Measurements from ENCODE around the gene NAV2.

Gene NAV2

DNA sequence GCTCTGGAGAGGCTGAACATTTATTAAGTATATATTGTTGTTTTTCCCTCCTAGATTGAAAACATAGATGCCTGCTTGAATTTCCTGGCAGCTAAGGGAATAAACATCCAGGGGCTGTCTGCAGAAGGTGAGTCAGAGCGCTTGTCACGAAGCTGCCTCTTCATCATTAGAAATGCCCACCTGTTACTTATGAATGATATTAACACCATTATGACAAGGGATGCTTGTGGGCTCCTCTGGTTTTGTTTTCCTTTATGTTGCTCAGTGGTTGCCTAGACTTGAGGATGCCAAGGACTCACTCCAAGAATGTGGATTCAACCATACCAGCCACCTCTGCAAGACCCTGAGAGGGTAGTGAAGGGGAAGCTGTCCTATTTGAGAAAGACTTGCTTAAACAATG is 156.2 kb downstream of the NAV2 start:
- Mint-ChIP-seq H3K4me3 (no peak overlapping the region), H3K27ac (no peak overlapping the region), H3K36me3 (ENCODE audit: low read depth) (no peaks in the 10 kb centered on the region), H3K9me3 (no peaks in the 10 kb centered on the region), H3K4me1 (peaks cover 10% of the 10 kb centered on the region), H3K27me3 (ENCODE audit: low read depth, poor library complexity) (no peaks in the 10 kb centered on the region)
- DNase-seq: no peak
- TF ChIP-seq, protein P1, sequence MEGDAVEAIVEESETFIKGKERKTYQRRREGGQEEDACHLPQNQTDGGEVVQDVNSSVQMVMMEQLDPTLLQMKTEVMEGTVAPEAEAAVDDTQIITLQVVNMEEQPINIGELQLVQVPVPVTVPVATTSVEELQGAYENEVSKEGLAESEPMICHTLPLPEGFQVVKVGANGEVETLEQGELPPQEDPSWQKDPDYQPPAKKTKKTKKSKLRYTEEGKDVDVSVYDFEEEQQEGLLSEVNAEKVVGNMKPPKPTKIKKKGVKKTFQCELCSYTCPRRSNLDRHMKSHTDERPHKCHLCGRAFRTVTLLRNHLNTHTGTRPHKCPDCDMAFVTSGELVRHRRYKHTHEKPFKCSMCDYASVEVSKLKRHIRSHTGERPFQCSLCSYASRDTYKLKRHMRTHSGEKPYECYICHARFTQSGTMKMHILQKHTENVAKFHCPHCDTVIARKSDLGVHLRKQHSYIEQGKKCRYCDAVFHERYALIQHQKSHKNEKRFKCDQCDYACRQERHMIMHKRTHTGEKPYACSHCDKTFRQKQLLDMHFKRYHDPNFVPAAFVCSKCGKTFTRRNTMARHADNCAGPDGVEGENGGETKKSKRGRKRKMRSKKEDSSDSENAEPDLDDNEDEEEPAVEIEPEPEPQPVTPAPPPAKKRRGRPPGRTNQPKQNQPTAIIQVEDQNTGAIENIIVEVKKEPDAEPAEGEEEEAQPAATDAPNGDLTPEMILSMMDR (IDR thresholded peaks at IDR 0.05): no peak

DNA sequence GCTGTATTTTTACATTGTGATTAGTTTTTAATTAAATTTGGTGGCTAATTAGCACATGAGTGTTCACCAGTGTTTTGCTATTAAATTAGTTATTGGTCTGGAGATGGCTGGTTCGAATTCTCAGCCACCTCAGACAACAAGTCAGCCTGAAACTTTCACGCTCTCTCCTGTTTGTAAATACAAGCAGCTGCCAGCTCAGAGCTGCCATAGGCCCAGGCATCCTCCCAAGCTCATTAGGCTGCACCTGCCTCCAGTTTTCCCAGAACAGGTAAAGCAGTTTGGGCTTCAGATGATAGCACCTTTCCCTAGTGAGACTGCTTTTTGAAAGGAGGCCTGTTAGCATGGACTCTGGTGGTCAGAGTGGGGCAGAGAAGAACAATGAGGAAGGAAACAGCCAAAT is 156.8 kb downstream of the NAV2 start:
- no peak for DNase-seq
- TF ChIP-seq, protein P1 (IDR thresholded peaks at IDR 0.05): no peak
- no peak overlapping the region for H3K4me3 Mint-ChIP-seq
- H3K9me3 Mint-ChIP-seq: no peaks in the 10 kb centered on the region
- no peaks in the 10 kb centered on the region for H3K36me3 Mint-ChIP-seq (ENCODE audit: low read depth)
- H3K27ac Mint-ChIP-seq: no peak overlapping the region
- no peaks in the 10 kb centered on the region for H3K27me3 Mint-ChIP-seq (ENCODE audit: low read depth, poor library complexity)
- H3K4me1 Mint-ChIP-seq: peaks cover 6% of the 10 kb centered on the region

DNA sequence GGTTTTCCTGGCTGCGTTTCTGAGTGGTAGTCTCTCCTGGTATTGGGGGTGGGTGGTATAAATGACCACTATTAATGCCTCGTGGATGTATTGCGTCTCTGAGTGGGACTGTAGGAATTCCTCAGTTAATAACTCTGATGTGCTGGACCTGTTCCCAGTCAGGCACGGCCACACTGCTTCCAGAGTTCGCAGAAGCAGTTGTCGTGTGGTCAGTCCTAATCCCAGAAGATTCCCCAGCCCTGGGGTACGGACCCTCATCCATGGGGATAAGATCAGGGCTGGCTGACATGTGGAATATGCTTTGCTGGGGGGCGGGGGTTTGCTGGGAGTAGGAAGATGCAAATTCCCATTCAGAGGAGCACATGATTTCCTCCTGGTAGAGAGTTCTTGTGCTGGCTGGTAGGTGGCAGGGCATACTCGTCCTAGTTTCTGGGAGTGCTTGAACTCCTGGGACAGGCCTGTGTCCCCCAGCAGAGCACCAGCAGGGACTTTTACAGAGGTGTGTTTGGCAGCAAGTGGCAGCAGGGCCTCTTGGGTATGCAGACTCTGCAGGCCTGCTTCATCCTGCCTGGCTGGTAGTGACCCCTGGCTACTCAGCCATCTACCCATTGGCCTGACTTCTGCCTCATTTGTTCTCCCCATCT is 157.4 kb downstream of the NAV2 start:
- peaks cover under 1% of the 10 kb centered on the region for H3K4me1 Mint-ChIP-seq
- no peak for DNase-seq
- no peaks in the 10 kb centered on the region for H3K27me3 Mint-ChIP-seq (ENCODE audit: low read depth, poor library complexity)
- H3K27ac Mint-ChIP-seq: no peak overlapping the region
- no peaks in the 10 kb centered on the region for H3K9me3 Mint-ChIP-seq
- H3K36me3 Mint-ChIP-seq (ENCODE audit: low read depth): no peaks in the 10 kb centered on the region
- no peak overlapping the region for H3K4me3 Mint-ChIP-seq
- TF ChIP-seq, protein P1 (IDR thresholded peaks at IDR 0.05): no peak

DNA sequence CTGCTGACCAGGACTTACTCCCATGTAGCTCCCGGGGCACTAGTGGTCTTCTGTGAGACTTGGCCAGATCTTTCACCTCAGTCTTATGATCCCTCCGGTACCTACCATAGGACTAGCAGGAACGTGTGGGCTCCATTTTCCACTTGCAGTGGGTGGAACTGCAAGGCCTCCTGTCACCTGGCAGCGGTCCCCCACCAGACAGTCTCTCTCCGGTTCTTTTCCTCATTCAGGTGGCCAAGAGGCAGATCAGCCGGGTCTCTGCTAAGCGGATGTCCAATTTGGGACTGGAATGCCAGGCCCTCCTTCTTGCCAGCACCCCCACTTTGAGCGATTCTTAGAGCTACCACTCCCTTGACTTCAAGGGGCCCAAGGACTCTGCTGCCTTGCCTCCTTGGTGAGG is 158.9 kb downstream of the NAV2 start:
- no peak for DNase-seq
- no peak overlapping the region for H3K4me3 Mint-ChIP-seq
- H3K27me3 Mint-ChIP-seq (ENCODE audit: low read depth, poor library complexity): no peaks in the 10 kb centered on the region
- H3K27ac Mint-ChIP-seq: no peak overlapping the region
- H3K9me3 Mint-ChIP-seq: no peaks in the 10 kb centered on the region
- TF ChIP-seq, protein P1 (IDR thresholded peaks at IDR 0.05): no peak
- no peaks in the 10 kb centered on the region for H3K36me3 Mint-ChIP-seq (ENCODE audit: low read depth)
- no peaks in the 10 kb centered on the region for H3K4me1 Mint-ChIP-seq

DNA sequence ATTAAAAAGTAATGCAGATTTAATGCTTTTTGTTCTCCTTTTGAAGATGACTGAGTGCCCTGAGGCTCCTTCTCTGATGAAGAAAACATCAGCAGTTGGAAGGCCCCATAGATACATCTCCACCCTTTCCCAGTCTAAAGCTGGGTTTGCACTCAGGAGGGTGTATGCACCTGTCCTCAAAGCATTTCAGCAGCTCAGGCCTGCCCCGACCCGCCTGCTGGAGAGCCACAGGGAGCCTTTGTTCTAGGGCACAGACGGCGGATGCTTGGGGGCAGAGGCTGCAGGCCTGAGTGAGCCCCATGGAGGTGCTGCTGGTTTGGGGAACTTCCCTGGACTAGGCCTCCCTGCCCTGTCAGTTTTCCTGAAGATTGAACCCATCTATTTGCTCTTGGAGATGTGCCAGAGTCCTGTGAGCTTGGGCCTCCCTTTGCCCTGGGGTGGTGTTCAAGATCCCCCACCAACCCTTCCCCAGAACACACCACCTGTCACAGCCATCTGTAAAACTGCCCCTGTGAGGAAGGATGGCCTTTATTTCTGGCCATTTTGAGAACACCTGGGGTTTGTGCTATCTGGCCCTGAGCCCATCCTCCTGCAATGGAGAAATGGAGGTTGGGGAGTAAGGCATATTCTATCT is 160.0 kb downstream of the NAV2 start:
- TF ChIP-seq, protein P1 (IDR thresholded peaks at IDR 0.05): no peak
- Mint-ChIP-seq H3K36me3 (ENCODE audit: low read depth) (no peaks in the 10 kb centered on the region), H3K27ac (no peak overlapping the region), H3K4me1 (peaks cover 1% of the 10 kb centered on the region), H3K9me3 (no peaks in the 10 kb centered on the region), H3K27me3 (ENCODE audit: low read depth, poor library complexity) (no peaks in the 10 kb centered on the region), H3K4me3 (no peak overlapping the region)
- no peak for DNase-seq

DNA sequence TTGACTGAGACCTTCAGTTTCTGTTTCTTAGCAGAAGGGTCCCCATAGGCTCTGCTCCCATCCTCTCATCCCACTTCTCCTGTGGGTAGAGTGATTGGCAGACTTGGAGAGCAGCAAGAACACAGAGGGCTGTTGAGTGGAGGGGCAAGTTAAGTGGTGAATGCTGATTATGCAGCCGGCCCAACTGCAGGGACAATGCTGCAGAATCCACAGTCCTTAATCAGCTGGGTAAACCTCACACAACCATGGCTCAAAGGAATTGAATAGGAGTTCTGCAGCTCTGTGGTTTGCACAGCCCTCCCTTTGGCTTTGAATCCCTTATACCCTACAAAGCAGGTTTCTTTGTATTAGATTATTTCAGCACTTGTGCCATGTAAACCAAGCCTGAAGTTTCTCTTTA is 161.1 kb downstream of the NAV2 start:
- Mint-ChIP-seq H3K27ac (no peak overlapping the region), H3K9me3 (no peaks in the 10 kb centered on the region), H3K36me3 (ENCODE audit: low read depth) (no peaks in the 10 kb centered on the region), H3K4me3 (no peak overlapping the region), H3K4me1 (peaks cover 12% of the 10 kb centered on the region), H3K27me3 (ENCODE audit: low read depth, poor library complexity) (no peaks in the 10 kb centered on the region)
- no peak for DNase-seq
- TF ChIP-seq, protein P1 (IDR thresholded peaks at IDR 0.05): no peak
